Stomach (tissue), 9 donors: ENCODE data around the gene NUP43. TPM values are rescaled to one million over a fixed set of nuclear protein-coding genes. Genes with fewer than 3 reads are reported as not detected.

Source experiments
- DNase-seq, 2 donors: peaks; one replicate each; pipeline versions ENCODE4 v3.0.0 to v3.0.0-alpha.2; 2013 to 2019
- H3K27ac ChIP-seq, 5 donors: fragments of 200-600 bp in 4 of 5; sonication (generic) in 4 of 5; one replicate each; pipeline ENCODE4 v1.5.1; 2013 to 2019; ENCODE audit warnings: mild to moderate bottlenecking in 1 of 5, moderate library complexity in 1 of 5
- H3K27me3 ChIP-seq, 3 donors: fragments of 200-600 bp; sonication (generic); one replicate each; pipeline ENCODE4 v1.5.1; 2017 to 2019; ENCODE audit warnings: mixed run types in 1 of 3
- H3K36me3 ChIP-seq, 4 donors: fragments of 200-600 bp; sonication (generic); 1 replicate in 3 of 4; 2 replicates in 1 of 4; pipeline ENCODE4 v1.5.1; 2016 to 2019
- H3K4me1 ChIP-seq, 4 donors: fragments of 200-600 bp; sonication (generic); one replicate each; pipeline ENCODE4 v1.5.1; 2016 to 2019
- H3K4me3 ChIP-seq, 4 donors: fragments of 200-600 bp; sonication (generic) in 3 of 4; one replicate each; pipeline ENCODE4 v1.5.1; 2016 to 2019; ENCODE audit warnings: mild to moderate bottlenecking in 1 of 4
- H3K9me3 ChIP-seq, 4 donors: fragments of 200-600 bp; sonication (generic); one replicate each; pipeline ENCODE4 v1.5.1; 2016 to 2019
- EP300 ChIP-seq: sonication (generic); formaldehyde crosslinking; IDR thresholded peaks from one replicate; pipeline ENCODE4 v1.6.1; 2017; ENCODE audit warnings: antibody characterized with exemption
- POLR2A ChIP-seq, 4 donors: fragments of 450-650 bp; IDR thresholded peaks; one replicate each; pipeline ENCODE4 v1.6.1; 2016; ENCODE audit warnings: antibody characterized with exemption in 4 of 4, control low read depth in 2 of 4, mild to moderate bottlenecking in 1 of 4, moderate library complexity in 1 of 4
- POLR2AphosphoS5 ChIP-seq, 3 donors: sonication (generic); formaldehyde crosslinking; IDR thresholded peaks; one replicate each; pipeline ENCODE4 v1.6.1; 2016; ENCODE audit warnings: antibody characterized with exemption in 3 of 3
- WGBS, 5 donors: extraction: QIAGEN DNeasy Blood & Tissue Kit in 3 of 5; methylation state at CpG; one replicate each; pipeline versions ENCODE4 v1.1.5 to v1.1.7; 2013 to 2018; 5-methylcytosine and 5-hydroxymethylcytosine counted together
- intact Hi-C: fragments of 100-400 bp; cut with DNase I; formaldehyde crosslinking; loops from one replicate; pipeline ENCODE4 v1.15.1; 2023; ENCODE audit warnings: low total_unique reads
- polyA plus RNA-seq, 3 donors: library from polyadenylated mRNA; stranded (reverse); fragments of 200-250 nt; gene quantifications; one replicate each; pipeline ENCODE4 v1.2.3, GENCODE V29; 2013
- total RNA-seq, 5 donors: library from RNA; depleted of rRNA; stranded (reverse); fragments of >200 nt; gene quantifications; one replicate each; pipeline versions ENCODE4 v1.1.0 to v1.2.3, GENCODE V29; 2014 to 2016
- TF ChIP-seq, protein P1 (sequence below), 7 experiments: fragments of 450-650 bp in 4 of 7; fragments of 200-600 bp in 3 of 7; sonication (generic) in 3 of 7; IDR thresholded peaks; one replicate each; pipeline ENCODE4 v1.5.1; 2016 to 2019; ENCODE audit warnings: antibody characterized with exemption in 7 of 7, control low read depth in 2 of 7, mild to moderate bottlenecking in 1 of 7
- donor health status: healthy with polysubstance abuse.
- donor health status: Bipolar disorder and iron deficiency.
- donor health status: healthy.

Gene NUP43
- total and polyA plus RNA-seq, 8 donors, result 1.2 to 51.9 (median 17.7) TPM

DNA sequence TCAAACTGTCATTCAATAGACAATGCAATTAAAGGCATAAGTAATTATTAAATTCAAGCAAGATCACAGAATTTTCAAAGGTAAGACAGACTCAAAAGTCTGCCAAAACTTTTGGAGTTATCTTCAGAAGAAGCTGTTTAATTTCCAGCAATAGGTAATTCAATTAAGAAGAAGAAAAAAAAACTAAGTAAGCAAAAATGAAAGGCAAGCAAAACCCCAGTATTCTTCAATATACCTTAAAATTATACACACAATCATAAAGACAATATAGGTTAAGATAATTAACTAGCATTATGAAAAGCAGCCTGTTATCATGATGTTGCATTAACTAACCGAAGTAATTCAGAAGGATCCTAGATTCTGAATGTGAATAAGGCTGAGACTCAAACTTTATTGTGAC lies 31.9 kb downstream of the NUP43 start:
- no peak overlapping the region for H3K27ac ChIP-seq
- intact Hi-C loops, result loop anchor here (10.0 kb wide), 1 partner anchor 170 kb away; the partner anchor contains the start of gene PPIL4
- H3K27me3 ChIP-seq, result no peaks in the 10 kb centered on the region
- no peak for DNase-seq
- no peak overlapping the region for H3K4me3 ChIP-seq
- 86 to 97% (median 90%) methylated on average over 1 of the region's 1 CpG for WGBS, 5 donors
- H3K4me1 ChIP-seq, result peaks cover 19 to 75% (median 45%) of the 10 kb centered on the region in 4 donors
- TF ChIP-seq, protein P1, sequence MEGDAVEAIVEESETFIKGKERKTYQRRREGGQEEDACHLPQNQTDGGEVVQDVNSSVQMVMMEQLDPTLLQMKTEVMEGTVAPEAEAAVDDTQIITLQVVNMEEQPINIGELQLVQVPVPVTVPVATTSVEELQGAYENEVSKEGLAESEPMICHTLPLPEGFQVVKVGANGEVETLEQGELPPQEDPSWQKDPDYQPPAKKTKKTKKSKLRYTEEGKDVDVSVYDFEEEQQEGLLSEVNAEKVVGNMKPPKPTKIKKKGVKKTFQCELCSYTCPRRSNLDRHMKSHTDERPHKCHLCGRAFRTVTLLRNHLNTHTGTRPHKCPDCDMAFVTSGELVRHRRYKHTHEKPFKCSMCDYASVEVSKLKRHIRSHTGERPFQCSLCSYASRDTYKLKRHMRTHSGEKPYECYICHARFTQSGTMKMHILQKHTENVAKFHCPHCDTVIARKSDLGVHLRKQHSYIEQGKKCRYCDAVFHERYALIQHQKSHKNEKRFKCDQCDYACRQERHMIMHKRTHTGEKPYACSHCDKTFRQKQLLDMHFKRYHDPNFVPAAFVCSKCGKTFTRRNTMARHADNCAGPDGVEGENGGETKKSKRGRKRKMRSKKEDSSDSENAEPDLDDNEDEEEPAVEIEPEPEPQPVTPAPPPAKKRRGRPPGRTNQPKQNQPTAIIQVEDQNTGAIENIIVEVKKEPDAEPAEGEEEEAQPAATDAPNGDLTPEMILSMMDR (IDR thresholded peaks at IDR 0.05), result no peak
- no peak for TF ChIP-seq EP300
- H3K9me3 ChIP-seq, result no peaks in the 10 kb centered on the region
- peaks cover 0 to 6% (median 0%) of the 10 kb centered on the region in 4 donors for H3K36me3 ChIP-seq

DNA sequence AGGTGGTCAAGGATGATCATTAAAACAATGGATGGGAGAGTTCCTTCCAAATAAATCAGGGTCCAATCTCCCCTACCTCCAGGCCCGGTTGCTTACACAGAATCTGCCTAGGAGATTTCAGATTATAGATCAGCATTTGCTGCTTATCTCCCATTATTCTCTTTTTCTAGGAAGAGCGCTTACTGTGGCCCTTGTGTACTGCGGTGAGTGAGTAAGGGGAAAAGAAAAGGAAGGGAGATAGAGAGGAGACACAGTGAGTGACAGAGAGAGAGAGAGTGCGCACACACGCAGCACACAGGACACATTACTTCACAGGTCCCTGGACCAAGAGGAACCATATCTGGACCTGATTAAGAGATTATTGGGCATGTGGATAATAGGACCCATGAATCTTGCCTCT lies 34.6 kb downstream of the NUP43 start:
- WGBS, 5 donors, result 92 to 96% (median 95%) methylated on average over 5 of the region's 5 CpGs
- Histone ChIP-seq H3K27me3 (no peaks in the 10 kb centered on the region), H3K27ac (no peak overlapping the region), H3K9me3 (no peaks in the 10 kb centered on the region), H3K4me1 (peaks cover 19 to 85% (median 47%) of the 10 kb centered on the region in 4 donors), H3K4me3 (no peak overlapping the region), H3K36me3 (peaks cover 0 to 6% (median 0%) of the 10 kb centered on the region in 4 donors)
- DNase-seq, result no peak
- intact Hi-C loops, result loop anchor here (10.0 kb wide), 1 partner anchor 167 kb away; the partner anchor contains the start of gene PPIL4
- TF ChIP-seq EP300 (no peak), POLR2A (IDR thresholded peaks at IDR 0.05) (no peak), POLR2AphosphoS5 (IDR thresholded peaks at IDR 0.05) (no peak)
- TF ChIP-seq, protein P1 (IDR thresholded peaks at IDR 0.05), result no peak

DNA sequence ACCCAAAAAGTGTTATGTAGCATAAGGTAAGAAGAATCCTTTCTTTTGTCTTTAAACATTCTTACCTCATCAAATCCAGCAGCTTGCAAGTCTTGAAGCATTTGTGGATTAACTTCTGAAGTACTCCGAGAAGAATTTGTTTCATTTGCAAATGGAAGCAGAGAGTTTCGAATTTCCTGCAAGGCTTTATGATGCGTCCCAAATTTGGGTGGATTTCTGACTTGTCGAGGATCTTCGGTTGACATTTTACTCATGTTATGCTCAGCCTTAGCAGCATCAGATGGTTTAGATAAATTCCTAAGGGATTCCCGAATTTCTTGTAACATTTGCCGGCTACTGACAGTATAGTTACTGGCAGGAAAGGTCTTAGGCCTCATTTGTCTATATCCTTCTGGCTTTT lies 44.6 kb downstream of the NUP43 start:
- H3K4me3 ChIP-seq, result no peak overlapping the region
- peaks cover 0 to 63% (median 27%) of the 10 kb centered on the region in 4 donors for H3K4me1 ChIP-seq
- intact Hi-C loops, result no loop called here
- H3K27ac ChIP-seq, result no peak overlapping the region
- 59 to 81% (median 75%) methylated on average over 7 of the region's 7 CpGs for WGBS, 5 donors
- no peaks in the 10 kb centered on the region for H3K27me3 ChIP-seq
- TF ChIP-seq POLR2A (IDR thresholded peaks at IDR 0.05) (no peak), EP300 (no peak), POLR2AphosphoS5 (IDR thresholded peaks at IDR 0.05) (no peak)
- no peak for DNase-seq
- no peaks in the 10 kb centered on the region for H3K9me3 ChIP-seq
- H3K36me3 ChIP-seq, result peaks cover 6 to 32% (median 21%) of the 10 kb centered on the region in 4 donors

DNA sequence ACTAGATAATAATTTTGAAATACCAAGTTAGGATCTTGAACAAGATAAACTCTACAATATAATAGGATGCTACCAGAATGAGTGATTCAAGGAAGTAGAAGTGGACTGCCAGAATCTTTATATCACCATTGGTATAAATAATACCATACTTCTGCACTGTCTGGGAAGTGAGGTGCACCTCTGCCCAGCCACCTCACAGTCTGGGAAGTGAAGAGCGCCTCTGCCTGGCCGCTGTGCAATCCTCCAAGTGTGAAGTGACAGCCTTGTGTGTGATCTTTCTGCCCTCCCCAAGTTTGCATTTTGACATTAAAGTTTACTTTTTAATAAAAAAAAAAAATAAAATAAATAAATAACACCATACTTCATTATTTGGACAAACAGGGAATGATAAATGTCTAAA lies 47.2 kb downstream of the NUP43 start:
- Histone ChIP-seq H3K36me3 (peaks cover 6 to 46% (median 41%) of the 10 kb centered on the region in 4 donors), H3K4me1 (peaks cover 0 to 54% (median 25%) of the 10 kb centered on the region in 4 donors), H3K27me3 (no peaks in the 10 kb centered on the region), H3K4me3 (no peak overlapping the region), H3K9me3 (no peaks in the 10 kb centered on the region), H3K27ac (no peak overlapping the region)
- TF ChIP-seq POLR2A (IDR thresholded peaks at IDR 0.05), result no peak
- TF ChIP-seq, protein P1 (IDR thresholded peaks at IDR 0.05), result no peak
- 88 to 97% (median 94%) methylated on average over 2 of the region's 2 CpGs for WGBS, 5 donors
- DNase-seq, result no peak
- intact Hi-C loops, result no loop called here

DNA sequence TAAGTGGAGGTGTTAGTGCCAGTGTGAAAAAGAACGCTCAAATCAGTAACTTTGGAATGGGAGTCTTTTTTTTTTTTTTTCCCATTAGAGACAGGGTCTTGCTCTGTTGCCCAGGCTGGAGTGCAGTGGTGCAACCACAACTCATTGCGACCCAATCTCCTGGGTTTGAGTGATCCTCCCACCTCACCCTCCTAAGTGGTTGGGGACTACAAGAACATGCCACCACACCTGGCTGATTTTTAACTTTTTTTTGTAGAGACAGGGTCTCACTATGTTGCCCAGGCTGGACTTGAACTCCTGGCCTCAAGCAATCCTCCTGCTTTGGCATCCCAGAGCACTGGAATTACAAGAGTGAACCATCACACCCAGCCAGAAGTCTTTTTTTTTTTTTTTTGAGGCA lies 48.2 kb downstream of the NUP43 start:
- Histone ChIP-seq H3K27me3 (no peaks in the 10 kb centered on the region), H3K27ac (no peak overlapping the region), H3K36me3 (peaks cover 6 to 56% (median 51%) of the 10 kb centered on the region in 4 donors), H3K4me3 (no peak overlapping the region), H3K9me3 (no peaks in the 10 kb centered on the region), H3K4me1 (peaks cover 0 to 50% (median 25%) of the 10 kb centered on the region in 4 donors)
- TF ChIP-seq POLR2AphosphoS5 (IDR thresholded peaks at IDR 0.05), result no peak
- TF ChIP-seq, protein P1 (IDR thresholded peaks at IDR 0.05), result no peak
- no peak for TF ChIP-seq EP300
- no peak for TF ChIP-seq POLR2A (IDR thresholded peaks at IDR 0.05)
- 95 to 99% (median 97%) methylated on average over 2 of the region's 2 CpGs for WGBS, 5 donors
- no peak for DNase-seq
- intact Hi-C loops, result no loop called here
